ENCODE data around the gene SELPLG.
"Not testable (repeated sequence)": the region's sequence is repeated elsewhere in the genome, so short reads cannot be mapped to it uniquely, and the experiment has no call there.

Gene SELPLG

GRCh38 chr12:108633081-108633533 is 587 bp downstream of the SELPLG start:
- H3F3A ChIP-seq (ENCODE audit: insufficient read depth, low read length), result peaks cover 94% of the 10 kb centered on the region
- H2AFZ ChIP-seq (ENCODE audit: low read length), result no peak overlapping the region
- H3K27me3 ChIP-seq (replicated peaks; ENCODE audit: insufficient read depth, low read length), result no peaks in the 10 kb centered on the region
- no peaks in the 10 kb centered on the region for H3K9me2 ChIP-seq (replicated peaks; ENCODE audit: insufficient read depth, low read length)
- H3K9me3 ChIP-seq (replicated peaks; ENCODE audit: insufficient read depth, low read length), result no peaks in the 10 kb centered on the region
- no peaks in the 10 kb centered on the region for H4K20me1 ChIP-seq (ENCODE audit: insufficient read depth, low read length)
- no peaks in the 10 kb centered on the region for H3K36me3 ChIP-seq (replicated peaks; ENCODE audit: insufficient read depth, low read length)
- H3K4me2 ChIP-seq (ENCODE audit: low read depth, low read length), result peak overlapping the region; percentile 96
- H3K9ac ChIP-seq (ENCODE audit: low read length), result peak overlapping the region; percentile 99
- peak overlapping the region; percentile 85 for H3K4me3 ChIP-seq (ENCODE audit: low read length)
- H3K4me1 ChIP-seq (ENCODE audit: low read length), result peaks cover 57% of the 10 kb centered on the region
- peak overlapping the region; percentile 99 for H3K27ac ChIP-seq (ENCODE audit: low read length)
- peaks cover 69% of the 10 kb centered on the region for H3K79me2 ChIP-seq (ENCODE audit: low read length)
- DNase-seq, result no peak
- no peak for TF ChIP-seq EZH2 (optimal IDR thresholded peaks at IDR 0.05; ENCODE audit: low read depth, low read length)
- TF ChIP-seq CTCF (IDR thresholded peaks at IDR 0.05; ENCODE audit: low read length), result no peak
- no peak for TF ChIP-seq EZH2phosphoT487 (IDR thresholded peaks at IDR 0.05; ENCODE audit: low read length)

GRCh38 chr12:108631261-108631660 is 2.4 kb downstream of the SELPLG start:
- H3K9me2 ChIP-seq (replicated peaks; ENCODE audit: insufficient read depth, low read length); H3K36me3 ChIP-seq (replicated peaks; ENCODE audit: insufficient read depth, low read length); H3K27me3 ChIP-seq (replicated peaks; ENCODE audit: insufficient read depth, low read length); H3K9me3 ChIP-seq (replicated peaks; ENCODE audit: insufficient read depth, low read length); H4K20me1 ChIP-seq (ENCODE audit: insufficient read depth, low read length); H2AFZ ChIP-seq (ENCODE audit: low read length); DNase-seq: not testable (repeated sequence)
- Histone ChIP-seq H3K9ac (ENCODE audit: low read length) (peak overlapping the region; percentile 99), H3K4me2 (ENCODE audit: low read depth, low read length) (peak overlapping the region; percentile 96), H3K4me3 (ENCODE audit: low read length) (peak overlapping the region; percentile 85), H3K4me1 (ENCODE audit: low read length) (peaks cover 63% of the 10 kb centered on the region), H3K27ac (ENCODE audit: low read length) (peak overlapping the region; percentile 99), H3F3A (ENCODE audit: insufficient read depth, low read length) (peaks cover 86% of the 10 kb centered on the region), H3K79me2 (ENCODE audit: low read length) (peaks cover 74% of the 10 kb centered on the region)

GRCh38 chr12:108630481-108631207 is 3.0 kb downstream of the SELPLG start:
- no peaks in the 10 kb centered on the region for H3K27me3 ChIP-seq (replicated peaks; ENCODE audit: insufficient read depth, low read length)
- peaks cover 65% of the 10 kb centered on the region for H3K4me1 ChIP-seq (ENCODE audit: low read length)
- no peaks in the 10 kb centered on the region for H3K9me2 ChIP-seq (replicated peaks; ENCODE audit: insufficient read depth, low read length)
- H4K20me1 ChIP-seq (ENCODE audit: insufficient read depth, low read length), result no peaks in the 10 kb centered on the region
- H3K36me3 ChIP-seq (replicated peaks; ENCODE audit: insufficient read depth, low read length), result no peaks in the 10 kb centered on the region
- H3K9ac ChIP-seq (ENCODE audit: low read length), result peak overlapping the region; percentile 99
- DNase-seq, result no peak
- H2AFZ ChIP-seq (ENCODE audit: low read length), result no peak overlapping the region
- H3K27ac ChIP-seq (ENCODE audit: low read length), result peak overlapping the region; percentile 99
- H3K79me2 ChIP-seq (ENCODE audit: low read length), result peaks cover 80% of the 10 kb centered on the region
- peak overlapping the region; percentile 96 for H3K4me2 ChIP-seq (ENCODE audit: low read depth, low read length)
- H3K4me3 ChIP-seq (ENCODE audit: low read length), result peak overlapping the region; percentile 62
- no peaks in the 10 kb centered on the region for H3K9me3 ChIP-seq (replicated peaks; ENCODE audit: insufficient read depth, low read length)
- TF ChIP-seq CTCF (IDR thresholded peaks at IDR 0.05; ENCODE audit: low read length) (no peak), EZH2 (optimal IDR thresholded peaks at IDR 0.05; ENCODE audit: low read depth, low read length) (no peak), EZH2phosphoT487 (IDR thresholded peaks at IDR 0.05; ENCODE audit: low read length) (no peak)
- H3F3A ChIP-seq (ENCODE audit: insufficient read depth, low read length), result peaks cover 83% of the 10 kb centered on the region
